Fibroblast of lung (primary cell): ENCODE data around the gene RNU5B-1. TPM values are rescaled to one million over a fixed set of nuclear protein-coding genes. Genes with fewer than 3 reads are reported as not detected.

Experiments
- DNase-seq, 2 donors: peaks; one replicate each; pipeline versions ENCODE4 v3.0.0 to v3.0.0-alpha.2; 2010; ENCODE audit warnings: low read depth in 2 of 2
- H2AFZ ChIP-seq: 2 replicates; pipeline ENCODE4 v1.5.1; 2012; ENCODE audit warnings: low read length, control low read depth, inconsistent platforms
- H3K27ac ChIP-seq: 2 replicates; pipeline ENCODE4 v1.5.1; 2011; ENCODE audit warnings: low read length, control low read depth; ENCODE audit not compliant: insufficient read depth
- H3K27me3 ChIP-seq: 2 replicates; pipeline ENCODE4 v1.5.1; 2011; ENCODE audit warnings: mild to moderate bottlenecking, low read length; ENCODE audit not compliant: control insufficient read depth, insufficient read depth
- H3K36me3 ChIP-seq: 2 replicates; pipeline ENCODE4 v1.5.1; 2011; ENCODE audit warnings: low read length; ENCODE audit not compliant: control insufficient read depth, insufficient read depth
- H3K4me1 ChIP-seq: 2 replicates; pipeline ENCODE4 v1.5.1; 2011; ENCODE audit warnings: low read length; ENCODE audit not compliant: control insufficient read depth, insufficient read depth; ENCODE audit errors: extremely low read depth
- H3K4me2 ChIP-seq: 2 replicates; pipeline ENCODE4 v1.5.1; 2011; ENCODE audit warnings: low read length, control low read depth; ENCODE audit not compliant: insufficient read depth; ENCODE audit errors: extremely low read depth
- H3K4me3 ChIP-seq, 4 experiments: fragments of 200-600 bp in 1 of 4; sonication (generic) in 1 of 4; replicated peaks in 1 of 4; 2 replicates each; pipeline ENCODE4 v1.5.1; 2011 to 2016; ENCODE audit warnings: low read length in 4 of 4, low read depth in 3 of 4, mild to moderate bottlenecking in 3 of 4, control low read depth in 2 of 4, inconsistent platforms in 1 of 4, mixed read lengths in 1 of 4; ENCODE audit not compliant: insufficient read depth in 1 of 4; ENCODE audit errors: control extremely low read depth in 1 of 4
- H3K79me2 ChIP-seq: 2 replicates; pipeline ENCODE4 v1.5.1; 2012; ENCODE audit warnings: mild to moderate bottlenecking, low read length, inconsistent platforms; ENCODE audit not compliant: control insufficient read depth, insufficient read depth
- H3K9ac ChIP-seq: 2 replicates; pipeline ENCODE4 v1.5.1; 2011; ENCODE audit warnings: mild to moderate bottlenecking, low read length, control low read depth; ENCODE audit not compliant: insufficient read depth
- H3K9me3 ChIP-seq: 2 replicates; pipeline ENCODE4 v1.5.1; 2012; ENCODE audit warnings: low read depth, low read length; ENCODE audit not compliant: control insufficient read depth, insufficient read depth
- H4K20me1 ChIP-seq: 2 replicates; pipeline ENCODE4 v1.5.1; 2011; ENCODE audit warnings: low read length; ENCODE audit not compliant: control insufficient read depth, insufficient read depth; ENCODE audit errors: extremely low read depth
- EZH2 ChIP-seq: IDR thresholded peaks from 2 replicates; pipeline ENCODE4 v1.5.1; 2012; ENCODE audit warnings: low read length, control low read depth, mild to moderate bottlenecking; ENCODE audit errors: missing control alignments
- polyA plus RNA-seq, 2 donors: library from polyadenylated mRNA; depleted of rRNA in 1 of 2; stranded (reverse) in 1 of 2; unstranded in 1 of 2; fragments of >200 nt; gene quantifications; 2 replicates each; pipeline ENCODE4 v1.2.1, GENCODE V29; 2011 to 2012; ENCODE audit warnings: missing spikeins in 1 of 2
- total RNA-seq: library from RNA; depleted of rRNA; stranded (reverse); fragments of >200 nt; gene quantifications from 2 replicates; pipeline ENCODE4 v1.2.1, GENCODE V29; 2014
- TF ChIP-seq, protein P1 (sequence below), 2 donors: IDR thresholded peaks in 1 of 2; conservative IDR thresholded peaks in 1 of 2; 1 replicate in 1 of 2; 2 replicates in 1 of 2; pipeline ENCODE4 v1.5.1; 2011 to 2012; ENCODE audit warnings: low read length in 2 of 2, control low read depth in 1 of 2, inconsistent platforms in 1 of 2, low read depth in 1 of 2, mild to moderate bottlenecking in 1 of 2

The RNU5B-1 gene
- total and polyA plus RNA-seq, 2 donors (not counting 1 experiment from before 2014, with no cell fraction given): not detected

DNA sequence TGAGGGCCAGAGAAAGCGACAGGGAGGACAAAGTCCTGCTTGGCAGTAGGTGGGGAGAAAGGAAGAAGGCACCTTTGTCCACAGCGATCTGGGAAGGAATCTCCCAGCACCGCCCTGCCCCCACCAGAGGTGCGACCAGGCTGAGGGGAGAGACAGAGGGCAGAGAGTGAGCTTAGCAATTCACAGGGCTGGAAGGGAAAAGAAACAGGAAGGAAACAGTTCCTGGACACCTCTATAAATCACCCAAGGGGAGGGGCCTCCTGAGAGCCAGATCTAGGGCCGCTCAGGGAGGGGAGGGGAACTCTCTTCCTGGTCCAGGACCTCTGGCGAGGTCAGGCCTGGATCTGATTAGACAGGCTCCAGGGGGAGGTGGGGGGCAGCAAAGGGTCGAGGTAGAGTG is 35.4 kb downstream of the RNU5B-1 start:
- no peak overlapping the region for H2AFZ ChIP-seq
- TF ChIP-seq, protein P1, sequence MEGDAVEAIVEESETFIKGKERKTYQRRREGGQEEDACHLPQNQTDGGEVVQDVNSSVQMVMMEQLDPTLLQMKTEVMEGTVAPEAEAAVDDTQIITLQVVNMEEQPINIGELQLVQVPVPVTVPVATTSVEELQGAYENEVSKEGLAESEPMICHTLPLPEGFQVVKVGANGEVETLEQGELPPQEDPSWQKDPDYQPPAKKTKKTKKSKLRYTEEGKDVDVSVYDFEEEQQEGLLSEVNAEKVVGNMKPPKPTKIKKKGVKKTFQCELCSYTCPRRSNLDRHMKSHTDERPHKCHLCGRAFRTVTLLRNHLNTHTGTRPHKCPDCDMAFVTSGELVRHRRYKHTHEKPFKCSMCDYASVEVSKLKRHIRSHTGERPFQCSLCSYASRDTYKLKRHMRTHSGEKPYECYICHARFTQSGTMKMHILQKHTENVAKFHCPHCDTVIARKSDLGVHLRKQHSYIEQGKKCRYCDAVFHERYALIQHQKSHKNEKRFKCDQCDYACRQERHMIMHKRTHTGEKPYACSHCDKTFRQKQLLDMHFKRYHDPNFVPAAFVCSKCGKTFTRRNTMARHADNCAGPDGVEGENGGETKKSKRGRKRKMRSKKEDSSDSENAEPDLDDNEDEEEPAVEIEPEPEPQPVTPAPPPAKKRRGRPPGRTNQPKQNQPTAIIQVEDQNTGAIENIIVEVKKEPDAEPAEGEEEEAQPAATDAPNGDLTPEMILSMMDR (conservative IDR thresholded peaks at IDR 0.05 in 1 of 2, IDR thresholded peaks at IDR 0.05 in 1 of 2; ENCODE audit: low read depth in 1 of 2, low read length in 2 of 2): no peak
- TF ChIP-seq EZH2: no peak
- no peaks in the 10 kb centered on the region for H3K4me1 ChIP-seq
- DNase-seq: no peak
- no peaks in the 10 kb centered on the region for H3K79me2 ChIP-seq
- no peaks in the 10 kb centered on the region for H4K20me1 ChIP-seq
- H3K27ac ChIP-seq: no peak overlapping the region
- H3K4me3 ChIP-seq: no peak overlapping the region
- no peaks in the 10 kb centered on the region for H3K36me3 ChIP-seq
- H3K9ac ChIP-seq: no peak overlapping the region
- H3K27me3 ChIP-seq: peaks cover 7% of the 10 kb centered on the region
- no peaks in the 10 kb centered on the region for H3K9me3 ChIP-seq
- H3K4me2 ChIP-seq: no peak overlapping the region

DNA sequence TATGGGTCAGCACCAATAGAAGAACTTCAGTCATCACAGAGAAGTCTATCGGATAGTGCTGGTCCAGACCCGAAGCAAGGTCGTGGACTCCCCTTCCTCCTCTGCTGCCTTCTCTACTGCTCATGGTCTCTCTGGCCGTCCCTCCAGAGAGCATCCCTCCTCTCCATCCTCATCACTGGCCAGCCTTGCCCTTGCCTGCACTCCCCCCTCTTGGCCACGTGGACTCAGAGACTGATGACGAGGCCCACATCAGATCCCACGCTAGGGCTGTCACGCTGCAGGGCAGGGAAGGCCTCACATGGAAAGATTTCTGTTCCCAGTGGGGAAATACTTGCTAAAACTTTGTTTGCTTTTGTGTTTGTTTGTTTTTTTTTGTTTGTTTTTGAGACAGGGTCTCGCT is 38.0 kb downstream of the RNU5B-1 start:
- no peaks in the 10 kb centered on the region for H3K9me3 ChIP-seq
- no peak overlapping the region for H3K4me3 ChIP-seq
- no peak for DNase-seq
- TF ChIP-seq, protein P1 (conservative IDR thresholded peaks at IDR 0.05 in 1 of 2, IDR thresholded peaks at IDR 0.05 in 1 of 2; ENCODE audit: low read depth in 1 of 2, low read length in 2 of 2): no peak
- TF ChIP-seq EZH2: no peak
- no peaks in the 10 kb centered on the region for H3K79me2 ChIP-seq
- H3K27me3 ChIP-seq: peaks cover 2% of the 10 kb centered on the region
- H3K9ac ChIP-seq: no peak overlapping the region
- H3K4me1 ChIP-seq: no peaks in the 10 kb centered on the region
- H3K4me2 ChIP-seq: no peak overlapping the region
- no peak overlapping the region for H2AFZ ChIP-seq
- H3K27ac ChIP-seq: no peak overlapping the region
- no peaks in the 10 kb centered on the region for H3K36me3 ChIP-seq
- H4K20me1 ChIP-seq: no peaks in the 10 kb centered on the region

DNA sequence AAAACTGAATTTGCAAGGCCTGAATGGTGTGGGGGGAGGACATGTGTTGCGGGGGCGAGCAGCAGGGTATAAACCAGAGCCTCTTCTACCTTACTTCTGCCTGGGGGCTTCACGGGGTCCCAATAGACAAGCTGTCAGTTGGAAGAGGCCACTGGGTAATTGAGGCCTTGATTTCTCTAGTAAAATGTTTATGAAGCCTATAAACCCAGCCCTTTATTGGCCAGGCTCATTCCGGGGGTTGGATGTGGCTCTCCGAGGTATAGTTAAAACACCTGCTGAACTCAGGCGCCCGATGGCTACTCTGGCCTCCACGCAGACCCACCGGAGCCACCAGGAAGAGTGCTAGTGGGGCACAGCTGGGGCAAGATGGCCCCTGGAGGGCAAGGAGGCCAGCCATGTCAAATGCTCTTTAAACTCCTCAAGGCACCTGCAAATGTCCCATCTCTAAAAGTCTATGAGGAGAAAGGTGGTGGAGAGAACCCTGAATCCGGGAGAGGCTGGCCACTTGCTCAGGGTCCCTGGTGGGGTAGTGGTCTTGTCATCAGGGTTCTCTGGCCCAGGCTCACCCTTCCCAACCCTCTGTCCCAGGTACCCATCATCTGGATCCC is 39.0 kb downstream of the RNU5B-1 start:
- Histone ChIP-seq H3K9me3 (no peaks in the 10 kb centered on the region), H3K79me2 (no peaks in the 10 kb centered on the region), H3K4me1 (no peaks in the 10 kb centered on the region), H3K4me3 (no peak overlapping the region), H3K27me3 (no peaks in the 10 kb centered on the region), H2AFZ (no peak overlapping the region), H3K9ac (no peak overlapping the region), H4K20me1 (no peaks in the 10 kb centered on the region), H3K4me2 (no peak overlapping the region), H3K36me3 (no peaks in the 10 kb centered on the region), H3K27ac (no peak overlapping the region)
- DNase-seq: no peak
- TF ChIP-seq, protein P1 (conservative IDR thresholded peaks at IDR 0.05 in 1 of 2, IDR thresholded peaks at IDR 0.05 in 1 of 2; ENCODE audit: low read depth in 1 of 2, low read length in 2 of 2): no peak
- no peak for TF ChIP-seq EZH2
